GM18526 (cell line): ENCODE data around the gene RNF220.

Experiments
- POLR2A ChIP-seq: IDR thresholded peaks from 3 replicates; pipeline ENCODE4 v1.6.1; 2011; ENCODE audit not compliant: insufficient read length; ENCODE audit errors: extremely low read depth

The RNF220 gene

DNA sequence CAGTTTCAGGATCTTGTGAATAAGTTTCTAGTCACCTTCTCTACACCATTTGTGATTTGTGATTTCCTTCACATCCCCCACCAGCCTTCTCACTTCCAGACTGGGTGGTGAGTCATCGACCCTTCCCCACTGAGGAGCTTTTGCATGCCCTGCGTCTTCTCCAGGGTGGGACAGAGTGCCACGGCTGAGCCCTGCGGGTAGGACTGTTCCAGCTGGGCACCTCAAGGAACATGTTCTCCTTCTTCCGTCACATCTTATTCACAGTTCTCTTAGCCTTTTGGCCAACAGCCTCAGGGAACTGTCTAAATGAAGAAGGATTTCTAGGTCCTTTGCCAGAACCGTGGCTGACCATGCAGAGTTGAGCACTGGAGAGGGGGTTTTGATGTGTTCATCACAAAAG is 152.7 kb downstream of the RNF220 start:
- TF ChIP-seq POLR2A: no peak

DNA sequence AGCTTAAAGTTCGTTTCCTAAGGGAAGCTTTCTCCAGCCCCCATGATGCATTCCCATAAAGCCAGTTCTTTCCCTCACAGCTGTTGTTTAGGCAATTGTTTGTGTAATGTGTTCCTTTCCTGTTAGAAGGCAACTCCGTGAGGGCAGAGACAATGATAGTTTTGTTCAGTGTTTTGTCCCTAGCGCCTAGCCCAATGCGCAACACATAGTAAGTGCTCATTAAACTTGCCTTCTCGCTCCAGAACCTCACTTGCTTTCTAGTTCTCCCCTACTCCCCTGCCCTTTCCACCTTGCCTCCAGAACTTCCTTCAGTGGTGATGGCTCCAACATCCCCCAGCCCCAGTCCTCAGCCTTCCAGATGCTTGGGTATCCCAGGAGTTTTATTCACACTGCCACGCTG is 153.8 kb downstream of the RNF220 start:
- TF ChIP-seq POLR2A: no peak

DNA sequence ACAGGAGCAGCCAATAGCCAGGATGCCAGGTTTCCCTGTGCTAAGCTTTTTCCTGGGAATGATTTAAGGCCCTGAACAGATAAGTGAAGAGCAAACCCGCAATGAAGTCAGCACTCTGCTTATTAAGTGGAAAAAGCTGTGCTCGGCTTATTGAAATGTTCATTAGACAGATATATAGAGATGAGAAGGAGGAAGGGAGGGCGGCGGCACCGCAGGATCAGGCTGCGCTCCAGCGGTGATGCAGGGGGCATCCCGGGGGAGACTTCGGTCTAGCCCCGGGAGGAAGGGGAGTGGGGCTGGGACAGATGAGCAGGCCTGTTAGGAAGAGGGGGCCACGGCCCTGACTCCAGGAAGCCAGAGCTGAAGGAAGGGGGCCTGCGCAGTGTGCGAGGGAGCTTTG is 154.3 kb downstream of the RNF220 start:
- no peak for TF ChIP-seq POLR2A

DNA sequence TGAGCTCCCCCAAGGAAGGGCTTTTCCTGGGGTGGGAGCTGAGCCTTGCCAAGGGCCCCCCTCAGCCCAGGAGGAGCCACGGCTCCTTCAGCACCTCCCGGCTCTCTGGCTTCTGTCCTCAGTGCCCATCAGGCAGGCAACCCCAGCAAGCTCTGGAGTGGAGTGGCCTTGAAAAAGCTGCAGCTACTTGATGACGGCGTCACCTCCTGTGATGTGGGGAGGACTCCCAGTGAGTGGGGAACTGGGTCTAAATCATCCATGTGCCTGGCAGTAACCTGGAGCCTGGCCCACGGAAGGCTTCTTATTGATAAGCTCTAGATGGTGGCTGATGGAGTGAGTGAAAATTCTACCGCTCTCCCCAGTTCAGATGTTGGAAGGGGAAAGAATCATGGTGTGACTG is 154.9 kb downstream of the RNF220 start:
- no peak for TF ChIP-seq POLR2A

DNA sequence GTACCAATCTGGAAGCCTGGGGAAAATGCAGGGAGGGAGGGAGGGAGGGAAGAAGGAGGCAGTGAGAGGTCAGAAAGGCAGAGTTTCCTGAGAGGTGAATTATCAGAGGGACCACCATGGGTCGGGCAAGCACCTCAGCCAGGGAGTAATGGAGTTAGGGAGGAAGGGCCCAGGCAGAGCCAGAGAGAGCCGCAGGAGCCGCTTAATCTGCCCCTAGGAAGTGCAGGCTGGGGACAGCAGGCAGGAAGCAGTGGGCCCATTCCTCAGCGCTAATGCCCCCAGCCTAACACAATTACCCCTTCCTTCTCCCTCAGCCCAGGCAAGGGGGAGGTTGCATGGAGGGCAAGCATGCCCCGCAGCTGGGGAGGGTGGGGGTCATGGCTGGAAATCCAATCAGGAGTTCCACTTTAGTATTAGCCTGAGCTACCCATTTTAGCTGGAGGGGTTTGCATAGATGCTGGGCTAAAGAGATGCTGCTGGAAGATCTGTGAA is 160.2 kb downstream of the RNF220 start:
- no peak for TF ChIP-seq POLR2A

DNA sequence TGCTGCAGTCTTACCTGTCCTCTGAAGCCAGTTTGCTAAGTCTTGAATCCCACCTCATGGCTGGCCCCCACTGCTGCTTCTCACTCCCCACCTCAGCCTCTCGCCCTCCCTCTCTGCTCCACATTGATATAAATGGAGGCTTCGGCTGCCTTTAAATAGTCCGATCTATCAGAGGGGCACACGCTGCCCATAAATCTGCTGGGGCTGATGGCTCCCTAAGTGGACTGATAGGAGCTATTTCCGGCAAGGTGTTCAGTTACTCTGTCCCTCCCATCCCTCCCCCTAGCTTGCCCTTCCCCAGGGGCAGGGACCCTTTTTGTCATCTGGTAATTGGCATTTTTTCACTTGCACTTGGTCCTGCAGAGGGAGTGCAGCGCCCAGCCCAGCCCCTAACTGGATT is 160.8 kb downstream of the RNF220 start:
- TF ChIP-seq POLR2A: no peak

DNA sequence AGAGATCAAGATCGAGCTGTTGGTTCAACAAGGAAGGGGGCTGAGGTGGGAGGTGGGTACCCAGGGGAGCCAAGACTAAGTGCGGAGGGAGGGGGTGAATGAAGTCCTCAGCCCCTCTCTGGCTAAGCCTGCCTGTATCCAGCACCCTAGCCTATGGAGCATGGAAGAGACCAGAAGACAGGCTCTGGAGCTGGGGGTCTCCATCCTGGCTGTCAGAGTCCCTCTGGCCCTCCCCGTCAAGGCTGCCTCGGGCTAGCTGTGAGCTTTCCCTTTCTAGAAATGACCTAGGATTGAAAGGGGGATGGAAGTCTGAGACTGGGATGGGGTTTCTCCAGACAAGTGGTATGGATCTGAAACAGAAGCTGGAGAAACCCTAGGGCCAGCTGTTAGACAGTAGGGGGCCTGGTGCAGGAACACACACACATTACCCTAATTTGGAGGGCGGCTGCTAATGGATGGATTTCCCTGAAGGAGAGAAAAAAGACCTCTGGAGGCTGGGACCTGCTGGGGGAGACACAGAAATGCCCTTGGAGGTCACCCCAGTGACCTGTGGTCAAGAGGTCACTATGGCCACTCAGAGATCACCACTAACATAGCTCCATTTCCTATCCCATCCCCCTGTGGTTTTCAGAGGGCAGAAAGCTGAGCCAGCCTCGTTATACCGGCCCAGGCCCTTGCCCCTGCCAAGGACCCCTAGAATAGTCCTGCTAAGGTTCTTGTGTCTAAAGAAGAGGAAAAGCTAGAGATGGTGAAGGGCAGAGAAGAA is 161.4 kb downstream of the RNF220 start:
- TF ChIP-seq POLR2A: no peak

DNA sequence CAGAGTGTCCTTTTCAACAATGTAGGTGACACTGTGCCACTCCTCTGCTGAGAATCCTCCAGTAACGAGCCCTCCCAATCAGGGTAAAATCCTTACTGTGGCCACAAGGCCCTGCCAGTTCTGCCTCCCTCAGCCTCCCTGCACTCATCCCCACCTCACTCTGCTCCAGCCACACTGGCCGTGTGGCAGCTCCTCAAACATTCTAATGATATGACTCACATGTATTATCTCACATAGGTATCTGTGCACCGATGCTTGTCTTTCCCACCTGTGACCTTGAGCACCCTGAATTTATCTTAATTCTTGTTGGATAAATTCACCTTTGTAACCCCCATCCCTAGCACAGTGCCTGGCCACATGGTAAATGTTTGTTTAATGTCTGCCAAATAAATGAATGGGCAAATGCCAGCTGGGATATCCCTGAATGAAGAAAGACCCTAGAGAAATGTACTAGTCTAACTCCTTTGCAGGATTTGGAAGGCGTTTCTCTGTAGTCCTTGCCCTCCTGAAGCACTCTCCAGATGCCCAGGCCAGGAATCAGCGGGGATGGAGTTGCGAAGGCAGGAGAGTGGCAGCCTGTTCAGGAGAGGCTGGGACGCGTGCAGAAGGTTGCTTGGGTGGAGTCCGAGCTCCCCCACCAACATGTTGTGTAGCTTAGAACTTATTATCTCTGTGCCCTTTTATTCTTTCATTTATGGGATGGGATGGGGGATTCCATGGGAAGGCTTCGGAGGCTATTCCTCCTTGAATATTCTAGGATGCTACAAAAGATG is 163.3 kb downstream of the RNF220 start:
- no peak for TF ChIP-seq POLR2A

DNA sequence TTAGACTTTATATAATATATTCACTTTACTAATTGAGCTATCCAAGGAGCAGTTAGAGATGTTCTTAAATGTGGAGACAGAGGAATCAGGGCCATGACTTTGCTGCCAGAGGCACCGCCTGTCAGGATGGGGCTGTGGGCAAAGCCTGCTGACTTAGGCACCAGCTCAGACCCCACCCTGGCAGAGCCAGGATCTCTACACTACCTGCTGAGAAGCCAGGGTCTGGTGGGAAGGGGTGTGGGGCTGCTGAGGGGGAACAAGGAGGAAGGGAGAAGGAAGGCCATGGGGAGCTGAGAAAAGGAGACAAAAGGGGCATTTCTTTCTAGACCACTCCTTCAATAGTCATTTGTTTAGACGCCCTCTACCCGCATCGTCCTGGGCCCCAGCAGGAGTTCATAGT is 164.4 kb downstream of the RNF220 start:
- TF ChIP-seq POLR2A: no peak

DNA sequence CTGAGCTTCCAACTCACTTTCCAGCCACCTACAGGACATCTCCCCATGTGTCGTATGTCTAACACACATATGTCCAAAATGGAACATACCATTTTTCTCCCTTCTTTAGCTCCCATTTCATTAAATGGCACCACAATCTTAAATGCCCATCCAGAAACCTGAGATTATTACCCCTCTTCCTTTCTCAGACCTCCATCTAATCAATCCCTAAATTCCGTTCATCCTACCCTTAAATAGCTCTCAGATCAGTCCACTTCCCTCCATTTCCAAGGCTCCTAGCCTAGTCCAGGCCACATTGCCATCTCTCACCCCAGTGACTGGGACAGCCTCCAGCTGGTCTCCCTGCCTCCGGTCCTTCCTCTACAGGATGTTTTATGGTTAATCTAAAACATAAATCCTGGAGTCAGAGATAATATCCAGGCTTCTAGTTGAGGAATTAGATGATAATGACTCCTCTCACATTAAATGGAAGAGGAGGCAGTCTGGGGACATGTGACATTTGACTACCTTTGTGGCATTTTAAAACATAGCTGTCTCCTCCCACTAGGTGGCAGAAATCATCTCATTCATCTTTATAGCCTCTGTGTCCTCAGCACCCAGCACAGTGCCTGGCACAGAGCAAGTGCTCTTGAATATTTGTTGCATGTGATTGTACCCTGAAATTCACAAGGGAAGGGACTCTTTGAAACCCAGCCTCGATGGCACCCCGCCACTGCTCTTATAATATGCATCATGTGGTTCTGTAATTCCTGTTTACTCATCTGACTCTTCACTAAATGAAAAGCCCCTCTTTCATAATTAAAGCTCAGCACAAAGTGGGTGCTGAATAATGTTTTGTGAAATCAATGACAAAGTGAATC is 166.9 kb downstream of the RNF220 start:
- no peak for TF ChIP-seq POLR2A

DNA sequence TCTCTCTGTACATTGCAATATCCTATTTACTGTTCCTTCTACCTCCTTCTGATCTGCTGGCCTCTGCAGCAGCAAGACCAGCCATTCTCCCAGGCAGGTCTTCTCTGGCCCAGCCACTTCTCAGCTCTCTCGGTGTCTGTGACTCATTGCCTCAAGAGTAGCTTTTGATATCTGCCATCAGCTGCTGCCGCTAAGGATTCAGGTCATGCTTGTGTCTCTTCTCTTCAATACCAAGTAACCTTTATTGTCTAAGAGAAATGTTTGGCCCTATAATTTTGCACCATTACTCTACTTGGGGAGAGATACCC is 167.5 kb downstream of the RNF220 start:
- no peak for TF ChIP-seq POLR2A

DNA sequence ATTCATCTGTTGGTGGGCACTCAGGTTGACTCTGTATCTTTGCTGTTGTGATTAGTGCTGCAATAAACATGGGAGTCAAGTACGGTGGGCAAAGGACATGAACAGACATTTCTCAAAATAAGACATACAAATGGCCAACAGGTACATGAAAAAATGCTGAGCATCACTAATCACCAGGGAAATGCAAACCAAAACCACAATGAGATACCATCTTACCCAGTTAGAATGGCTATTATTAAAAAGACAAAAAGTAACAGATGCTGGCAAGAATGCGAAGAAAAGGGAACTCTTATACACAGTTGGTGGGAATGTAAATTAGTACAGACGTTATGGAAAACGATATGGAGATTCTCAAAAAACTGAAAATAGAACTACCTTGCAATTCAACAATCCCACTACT is 170.3 kb downstream of the RNF220 start:
- TF ChIP-seq POLR2A: no peak

DNA sequence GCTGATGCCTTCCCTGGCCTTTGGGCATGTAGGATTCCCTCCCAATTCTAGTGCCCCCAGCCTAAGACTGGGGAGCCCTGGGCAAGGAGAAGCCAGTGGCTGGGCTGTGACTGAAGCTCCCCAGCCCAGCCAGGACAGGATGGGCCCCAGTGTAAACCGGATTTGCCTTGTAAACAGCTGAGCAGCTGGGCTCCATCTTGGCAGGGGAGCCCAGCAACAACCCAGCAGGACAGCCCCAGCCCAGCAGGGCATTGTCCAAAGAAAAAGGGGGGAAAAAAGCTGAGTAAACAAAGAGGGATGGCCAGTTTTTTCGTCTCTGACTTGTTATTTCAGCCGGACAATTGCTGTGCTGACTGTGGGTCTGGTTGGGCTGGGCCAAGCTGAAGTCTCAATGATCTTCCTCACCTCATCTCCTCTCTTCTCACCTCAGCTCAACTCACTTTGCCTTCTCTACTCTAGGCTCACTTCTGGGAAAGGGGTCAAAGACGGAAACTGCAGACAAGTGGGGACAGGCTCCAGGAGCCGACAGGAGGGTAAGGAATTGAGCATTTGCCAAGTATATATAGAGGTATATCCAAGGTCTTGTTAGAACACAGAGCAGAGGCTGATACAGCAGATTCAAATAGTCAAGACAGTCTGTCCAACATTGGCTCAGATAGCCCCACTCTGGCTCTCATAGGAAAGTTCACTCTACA is 171.5 kb downstream of the RNF220 start:
- no peak for TF ChIP-seq POLR2A

DNA sequence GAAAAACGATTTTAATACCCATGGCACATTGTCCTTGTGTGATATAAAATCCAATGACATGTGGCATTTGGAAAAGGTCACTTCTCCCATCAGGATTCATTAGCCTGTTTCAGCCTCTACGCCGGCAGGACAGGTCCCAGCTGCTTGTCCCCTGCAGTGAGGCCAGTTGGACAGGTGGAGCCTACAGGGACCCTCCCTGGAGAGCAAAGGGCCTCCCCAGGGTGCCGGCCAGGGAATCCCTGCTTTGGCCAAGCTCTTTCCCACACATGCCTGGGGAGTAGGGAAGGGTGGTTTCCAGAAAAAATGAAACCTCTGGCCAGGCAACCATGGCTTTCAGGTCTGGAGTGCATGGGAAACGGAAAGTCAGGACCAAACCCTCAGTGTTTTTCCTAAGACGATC is 176.2 kb downstream of the RNF220 start:
- no peak for TF ChIP-seq POLR2A

DNA sequence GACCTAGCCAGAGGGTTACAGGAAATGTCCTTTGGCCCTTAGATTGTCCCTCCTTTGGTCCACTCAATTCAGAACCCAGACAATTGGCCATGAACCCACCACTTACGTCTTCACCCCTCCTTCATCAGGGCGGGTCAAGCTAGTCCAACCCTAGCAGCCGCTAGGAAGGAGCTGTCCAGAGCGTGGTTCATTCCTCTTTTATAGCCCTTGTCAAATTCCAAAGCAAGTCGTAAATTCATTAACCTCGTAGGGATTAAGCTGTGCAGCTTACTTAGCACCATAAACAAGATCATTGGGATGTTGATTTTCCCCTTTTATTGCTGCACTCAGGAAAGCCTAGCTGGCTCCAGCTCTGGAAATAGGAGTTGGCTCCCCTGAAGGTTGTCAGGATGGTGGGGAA is 179.1 kb downstream of the RNF220 start:
- no peak for TF ChIP-seq POLR2A

DNA sequence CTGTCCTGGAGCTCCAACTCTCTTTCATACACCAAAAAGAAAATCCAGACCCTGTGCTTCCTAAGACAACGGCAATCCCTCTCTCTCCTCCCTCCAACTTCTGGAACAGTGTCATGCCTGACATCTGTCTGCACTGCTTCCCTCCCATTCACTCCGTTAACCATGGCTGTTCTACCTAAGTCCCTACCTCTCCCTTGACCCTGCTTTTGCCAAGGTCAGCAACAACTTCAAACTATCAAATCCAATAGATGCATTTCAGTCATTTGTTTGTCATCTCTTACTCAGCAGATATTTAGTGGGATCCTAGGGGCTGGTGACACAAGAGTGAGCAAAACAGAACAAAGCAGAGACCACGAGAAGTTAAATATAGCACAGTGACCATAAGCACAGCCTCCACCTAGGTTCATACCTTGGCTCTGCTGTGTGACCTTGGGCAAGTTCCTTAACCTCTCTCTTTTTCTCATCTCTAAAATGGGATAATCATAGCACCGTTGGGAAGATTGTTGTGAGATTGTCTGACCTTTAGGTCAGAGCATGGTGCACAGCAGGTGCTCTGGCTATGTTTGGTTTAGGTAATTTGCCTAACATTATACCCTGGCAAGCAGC is 180.4 kb downstream of the RNF220 start:
- no peak for TF ChIP-seq POLR2A
